Muscle layer of colon (tissue), 2 donors: ENCODE data around the gene EPN3.

Experiments
- H3K27ac ChIP-seq: one replicate; pipeline ENCODE4 v1.7.0; 2013; ENCODE audit warnings: low read depth, mild to moderate bottlenecking, low read length, moderate library complexity
- H3K27me3 ChIP-seq, 2 donors: one replicate each; pipeline ENCODE4 v1.7.0; 2013; ENCODE audit warnings: low read length in 2 of 2, mild to moderate bottlenecking in 2 of 2; ENCODE audit not compliant: insufficient read depth in 2 of 2, control insufficient read depth in 1 of 2
- H3K36me3 ChIP-seq: one replicate; pipeline ENCODE4 v1.7.0; 2013; ENCODE audit warnings: mild to moderate bottlenecking, low read length; ENCODE audit not compliant: insufficient read depth
- H3K4me1 ChIP-seq: one replicate; pipeline ENCODE4 v1.7.0; 2013; ENCODE audit warnings: mild to moderate bottlenecking, low read length; ENCODE audit not compliant: insufficient read depth
- H3K4me3 ChIP-seq, 2 donors: one replicate each; pipeline ENCODE4 v1.7.0; 2013; ENCODE audit warnings: low read length in 2 of 2, low read depth in 1 of 2, mild to moderate bottlenecking in 1 of 2, moderate library complexity in 1 of 2
- H3K9ac ChIP-seq: one replicate; pipeline ENCODE4 v1.7.0; 2013; ENCODE audit warnings: low read length
- H3K9me3 ChIP-seq: one replicate; pipeline ENCODE4 v1.7.0; 2013; ENCODE audit warnings: mild to moderate bottlenecking, low read length
- donor health status: abdominal sarcoma.
- donor health status: Adenocarcinoma of cecum.

EPN3 gene

GRCh38 chr17:50537721-50538548, 5.4 kb downstream of the EPN3 start:
- no peaks in the 10 kb centered on the region for H3K36me3 ChIP-seq
- no peak overlapping the region for H3K4me3 ChIP-seq
- no peaks in the 10 kb centered on the region for H3K9me3 ChIP-seq
- no peak overlapping the region for H3K9ac ChIP-seq
- H3K27ac ChIP-seq, result no peak overlapping the region
- peaks cover 13 to 22% of the 10 kb centered on the region in 2 donors for H3K27me3 ChIP-seq
- peaks cover 27% of the 10 kb centered on the region for H3K4me1 ChIP-seq

DNA sequence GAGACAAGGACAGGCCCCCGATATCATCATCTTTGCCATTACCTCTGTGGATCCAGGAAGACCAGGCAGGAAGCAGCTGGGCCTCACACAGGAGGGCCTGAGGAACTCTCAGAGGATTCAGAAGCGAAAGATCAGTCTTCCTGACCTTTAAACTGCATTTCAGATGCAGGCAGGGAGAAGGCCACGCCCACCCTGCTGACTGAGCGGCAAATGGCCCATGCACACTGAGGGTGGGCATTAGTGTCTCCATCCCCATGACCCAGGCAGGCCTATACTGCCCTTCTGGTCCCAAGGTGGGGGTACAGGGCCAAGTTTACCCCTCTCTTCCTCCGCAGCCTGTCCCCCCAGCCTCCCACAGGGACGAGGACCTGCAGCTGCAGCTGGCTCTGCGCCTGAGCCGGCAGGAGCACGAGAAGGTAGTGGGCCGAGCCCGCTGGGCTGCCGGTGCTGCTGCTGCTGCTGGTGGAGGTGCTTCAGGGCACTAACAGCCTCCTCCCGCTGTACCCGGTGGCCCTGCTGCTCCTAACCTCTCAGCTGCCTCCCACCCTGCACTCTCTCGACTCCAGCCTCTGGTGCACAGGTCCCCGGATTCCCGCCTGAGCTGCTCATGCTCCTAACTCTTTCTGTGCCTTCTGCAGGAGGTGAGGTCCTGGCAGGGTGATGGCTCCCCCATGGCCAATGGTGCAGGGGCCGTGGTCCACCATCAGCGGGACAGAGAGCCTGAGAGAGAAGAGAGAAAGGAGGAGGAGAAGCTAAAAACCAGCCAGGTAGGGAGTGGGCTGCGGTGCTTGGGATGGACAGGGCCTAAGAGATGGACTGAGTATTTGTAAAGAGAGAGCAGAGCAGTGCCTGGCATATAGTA, 6.2 kb downstream of the EPN3 start:
- peaks cover 20% of the 10 kb centered on the region for H3K4me1 ChIP-seq
- peaks cover 4 to 14% of the 10 kb centered on the region in 2 donors for H3K27me3 ChIP-seq
- H3K9me3 ChIP-seq, result no peaks in the 10 kb centered on the region
- no peaks in the 10 kb centered on the region for H3K36me3 ChIP-seq
- H3K4me3 ChIP-seq, result no peak overlapping the region
- H3K9ac ChIP-seq, result no peak overlapping the region
- no peak overlapping the region for H3K27ac ChIP-seq

- no peak overlapping the region for H3K27ac ChIP-seq
- peaks cover 0 to 7% of the 10 kb centered on the region in 2 donors for H3K27me3 ChIP-seq
- H3K4me3 ChIP-seq, result no peak overlapping the region
- no peaks in the 10 kb centered on the region for H3K36me3 ChIP-seq
- no peak overlapping the region for H3K9ac ChIP-seq
- peaks cover 16% of the 10 kb centered on the region for H3K4me1 ChIP-seq
- no peaks in the 10 kb centered on the region for H3K9me3 ChIP-seq
Observed at GRCh38 chr17:50539762-50540559, 7.4 kb downstream of the EPN3 start.

DNA sequence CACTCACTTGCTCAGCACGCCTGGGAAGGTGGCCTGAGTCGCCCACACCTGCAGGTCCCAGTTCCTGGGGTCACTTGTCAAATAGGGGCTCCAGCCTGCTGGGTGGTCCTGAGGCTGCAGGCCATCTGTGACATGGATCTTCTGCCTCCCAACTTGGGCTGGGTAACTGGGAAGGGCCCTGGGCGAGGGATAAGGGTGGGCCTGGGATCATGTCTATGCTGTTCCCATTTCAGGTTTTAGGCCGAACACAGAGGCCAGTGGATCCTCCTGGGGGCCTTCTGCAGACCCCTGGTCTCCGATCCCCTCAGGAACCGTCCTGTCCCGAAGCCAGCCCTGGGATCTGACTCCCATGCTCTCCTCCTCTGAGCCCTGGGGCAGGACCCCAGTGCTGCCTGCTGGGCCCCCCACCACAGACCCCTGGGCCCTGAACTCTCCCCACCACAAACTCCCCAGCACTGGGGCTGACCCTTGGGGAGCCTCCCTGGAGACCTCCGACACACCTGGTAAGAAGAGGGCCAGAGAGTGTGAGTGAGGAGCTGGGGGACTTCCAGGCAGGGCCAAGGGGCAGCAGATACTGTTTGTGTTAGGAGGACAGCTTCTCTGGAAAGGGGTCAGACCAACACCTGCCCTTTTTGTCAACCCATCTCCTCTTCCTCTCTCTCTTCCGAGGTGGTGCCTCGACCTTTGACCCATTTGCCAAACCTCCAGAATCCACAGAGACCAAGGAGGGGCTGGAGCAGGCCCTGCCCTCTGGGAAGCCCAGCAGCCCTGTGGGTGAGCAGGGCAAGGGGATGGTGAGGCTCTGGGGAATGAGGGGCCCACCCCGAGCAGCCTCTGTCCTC, 8.2 kb downstream of the EPN3 start:
- peak overlapping the region in 1 of 2 donors; percentile 81 for H3K4me3 ChIP-seq
- H3K4me1 ChIP-seq, result peaks cover 16% of the 10 kb centered on the region
- H3K27ac ChIP-seq, result no peak overlapping the region
- H3K9me3 ChIP-seq, result no peaks in the 10 kb centered on the region
- no peaks in the 10 kb centered on the region for H3K36me3 ChIP-seq
- H3K27me3 ChIP-seq, result no peaks in the 10 kb centered on the region
- peak overlapping the region; percentile 44 for H3K9ac ChIP-seq

DNA sequence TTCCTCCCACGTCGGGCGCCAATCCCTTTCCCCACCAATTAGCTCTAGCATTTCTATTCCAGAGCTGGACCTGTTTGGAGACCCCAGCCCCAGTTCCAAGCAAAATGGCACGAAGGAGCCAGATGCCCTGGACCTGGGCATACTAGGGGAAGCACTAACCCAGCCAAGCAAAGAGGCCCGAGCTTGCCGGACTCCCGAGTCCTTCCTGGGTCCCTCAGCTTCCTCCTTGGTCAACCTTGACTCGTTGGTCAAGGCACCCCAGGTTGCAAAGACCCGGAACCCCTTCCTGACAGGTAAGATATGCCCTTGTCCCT, 8.8 kb downstream of the EPN3 start:
- Histone ChIP-seq H3K9ac (peak overlapping the region; percentile 44), H3K27me3 (no peaks in the 10 kb centered on the region), H3K9me3 (no peaks in the 10 kb centered on the region), H3K4me1 (peaks cover 16% of the 10 kb centered on the region), H3K27ac (peak overlapping the region; percentile 78), H3K36me3 (no peaks in the 10 kb centered on the region), H3K4me3 (peak overlapping the region; percentile 53 to 81)

DNA sequence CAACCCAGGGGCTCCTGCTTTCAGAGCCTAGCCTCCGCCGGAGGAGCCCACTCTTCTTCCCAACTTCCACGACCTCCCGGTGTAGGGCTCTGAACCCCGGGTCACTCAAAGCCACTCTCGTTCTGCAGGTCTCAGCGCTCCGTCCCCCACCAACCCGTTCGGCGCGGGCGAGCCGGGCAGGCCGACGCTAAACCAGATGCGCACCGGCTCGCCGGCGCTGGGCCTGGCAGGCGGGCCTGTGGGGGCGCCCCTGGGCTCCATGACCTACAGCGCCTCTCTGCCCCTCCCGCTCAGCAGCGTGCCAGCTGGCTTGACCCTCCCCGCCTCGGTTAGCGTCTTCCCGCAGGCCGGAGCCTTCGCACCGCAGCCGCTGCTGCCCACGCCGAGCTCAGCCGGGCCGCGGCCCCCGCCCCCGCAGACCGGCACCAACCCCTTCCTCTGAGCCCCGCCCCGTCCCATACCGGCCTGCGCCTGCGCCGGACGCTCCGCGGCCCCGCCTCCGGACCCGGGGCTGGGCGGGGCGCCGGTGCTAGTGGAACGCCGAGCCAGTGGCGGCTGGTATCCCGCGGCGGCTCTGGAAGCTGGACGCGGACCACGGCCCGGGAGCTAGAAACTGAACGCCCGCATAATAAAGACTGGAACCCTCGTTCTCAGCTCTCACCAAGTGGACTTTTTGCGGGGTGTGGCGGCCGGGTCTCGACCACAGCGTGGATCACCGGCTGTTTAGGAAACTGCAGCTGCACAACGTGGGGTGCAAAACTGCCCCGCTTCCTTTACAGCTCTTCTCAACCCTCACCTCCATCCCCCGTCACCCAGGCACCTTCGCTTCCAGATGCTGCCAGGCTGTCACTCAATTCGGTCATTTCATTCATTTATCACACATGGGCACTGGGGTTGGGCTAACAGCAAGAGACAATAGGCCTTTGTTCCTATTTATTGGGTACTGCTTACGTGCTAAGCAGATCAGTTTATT, 9.5 kb downstream of the EPN3 start:
- H3K4me1 ChIP-seq, result peaks cover 21% of the 10 kb centered on the region

GRCh38 chr17:50542795-50543774, 10.6 kb downstream of the EPN3 start:
- Histone ChIP-seq H3K9me3 (no peaks in the 10 kb centered on the region), H3K27ac (no peak overlapping the region), H3K36me3 (no peaks in the 10 kb centered on the region), H3K4me3 (peak overlapping the region in 1 of 2 donors; percentile 81), H3K9ac (peak overlapping the region; percentile 44), H3K4me1 (peaks cover 29% of the 10 kb centered on the region), H3K27me3 (no peaks in the 10 kb centered on the region)

More for the DNA sequence above, 9.5 kb downstream of the EPN3 start:
- H3K36me3 ChIP-seq, result no peaks in the 10 kb centered on the region
- no peaks in the 10 kb centered on the region for H3K9me3 ChIP-seq
- H3K27ac ChIP-seq, result peak overlapping the region; percentile 78
- H3K9ac ChIP-seq, result peak overlapping the region; percentile 44
- peak overlapping the region; percentile 53 to 81 for H3K4me3 ChIP-seq
- no peaks in the 10 kb centered on the region for H3K27me3 ChIP-seq

GRCh38 chr17:50544516-50544915, 12.0 kb downstream of the EPN3 start:
- Histone ChIP-seq H3K4me3 (no peak overlapping the region), H3K36me3 (peaks cover 3% of the 10 kb centered on the region), H3K9me3 (no peaks in the 10 kb centered on the region), H3K27ac (no peak overlapping the region), H3K27me3 (no peaks in the 10 kb centered on the region), H3K4me1 (peaks cover 29% of the 10 kb centered on the region), H3K9ac (no peak overlapping the region)

DNA sequence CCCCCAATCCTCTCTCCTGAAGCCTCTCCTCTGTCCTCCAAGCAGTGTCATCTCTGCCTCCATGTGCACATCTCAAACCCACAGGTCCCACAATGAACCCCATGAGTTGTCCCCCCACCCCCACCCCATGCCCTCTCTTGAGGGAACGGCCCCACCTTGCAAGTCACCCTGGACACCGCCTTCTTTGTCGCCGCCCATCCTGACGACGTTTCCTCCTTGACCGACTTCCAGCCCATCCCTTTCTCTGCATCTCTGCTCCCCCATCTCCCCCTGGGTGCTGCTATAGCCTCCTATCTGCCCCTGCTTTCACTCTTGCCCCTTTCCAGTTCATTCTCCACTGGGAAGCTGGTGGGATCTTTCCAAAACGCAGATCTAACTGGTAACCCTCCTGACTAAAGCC, 12.8 kb downstream of the EPN3 start:
- Histone ChIP-seq H3K4me3 (no peak overlapping the region), H3K9me3 (no peaks in the 10 kb centered on the region), H3K27me3 (no peaks in the 10 kb centered on the region), H3K36me3 (peaks cover 11% of the 10 kb centered on the region), H3K9ac (no peak overlapping the region), H3K27ac (no peak overlapping the region), H3K4me1 (peaks cover 29% of the 10 kb centered on the region)
